HG03521 (cell line): ENCODE results near the gene RGL2.
A peak's percentile ranks its signal among the peaks of the same experiment; 100 is the strongest.
"Not testable (repeated sequence)": the region's sequence is repeated elsewhere in the genome, so short reads cannot be mapped to it uniquely, and the experiment has no call there.

Source experiments
- ATAC-seq: cut with Tn5 transposase; IDR thresholded peaks from one replicate; pipeline ENCODE4 v1.9.1; 2021; ENCODE audit warnings: mild to moderate bottlenecking, moderate library complexity; ENCODE audit not compliant: unreplicated experiment

Gene RGL2

DNA sequence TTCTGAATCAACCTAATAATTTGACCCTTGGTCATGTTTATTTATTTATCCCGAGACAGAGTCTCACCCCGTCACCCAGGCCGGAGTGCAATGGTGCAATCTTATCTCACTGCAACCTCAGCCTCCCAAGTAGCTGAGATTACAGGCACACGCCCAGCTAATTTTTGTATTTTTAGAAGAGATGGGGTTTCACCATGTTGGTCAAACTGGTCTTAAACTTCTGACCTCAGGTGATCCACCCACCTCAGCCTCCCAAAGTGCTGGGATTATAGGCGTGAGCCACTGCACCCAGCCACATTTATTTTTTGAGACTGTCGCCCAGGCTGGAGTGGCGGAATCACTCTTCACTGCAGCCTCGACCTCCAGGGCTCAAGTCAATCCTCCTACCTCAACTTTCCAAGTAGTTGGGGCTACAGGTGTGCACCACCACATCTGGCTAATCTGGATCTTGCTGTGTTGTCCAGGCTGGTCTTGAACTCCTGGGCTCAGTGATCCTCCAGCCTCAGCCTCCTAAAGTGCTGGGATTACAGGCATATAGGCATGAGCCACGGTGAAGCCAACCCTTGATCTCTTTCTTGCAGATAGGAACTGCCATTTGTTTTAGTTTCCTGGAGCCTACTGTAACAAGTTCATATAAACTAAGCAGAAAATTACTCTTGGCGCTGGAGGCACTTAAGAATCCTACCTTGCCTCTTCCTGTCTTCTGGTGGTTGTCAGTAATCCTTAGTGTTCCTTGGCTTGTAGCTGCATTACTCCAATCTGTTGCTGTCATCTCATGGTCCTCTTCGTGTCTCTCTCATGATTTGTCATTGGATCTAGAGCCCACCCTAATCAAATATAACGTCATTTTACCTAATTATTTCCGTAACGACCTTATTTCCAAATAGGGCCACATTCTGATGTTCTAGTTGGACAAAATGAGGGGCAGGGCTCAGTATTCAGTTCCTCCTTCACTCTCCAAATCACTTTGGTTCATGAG, 24.5 kb downstream of the RGL2 start:
- ATAC-seq: no peak

DNA sequence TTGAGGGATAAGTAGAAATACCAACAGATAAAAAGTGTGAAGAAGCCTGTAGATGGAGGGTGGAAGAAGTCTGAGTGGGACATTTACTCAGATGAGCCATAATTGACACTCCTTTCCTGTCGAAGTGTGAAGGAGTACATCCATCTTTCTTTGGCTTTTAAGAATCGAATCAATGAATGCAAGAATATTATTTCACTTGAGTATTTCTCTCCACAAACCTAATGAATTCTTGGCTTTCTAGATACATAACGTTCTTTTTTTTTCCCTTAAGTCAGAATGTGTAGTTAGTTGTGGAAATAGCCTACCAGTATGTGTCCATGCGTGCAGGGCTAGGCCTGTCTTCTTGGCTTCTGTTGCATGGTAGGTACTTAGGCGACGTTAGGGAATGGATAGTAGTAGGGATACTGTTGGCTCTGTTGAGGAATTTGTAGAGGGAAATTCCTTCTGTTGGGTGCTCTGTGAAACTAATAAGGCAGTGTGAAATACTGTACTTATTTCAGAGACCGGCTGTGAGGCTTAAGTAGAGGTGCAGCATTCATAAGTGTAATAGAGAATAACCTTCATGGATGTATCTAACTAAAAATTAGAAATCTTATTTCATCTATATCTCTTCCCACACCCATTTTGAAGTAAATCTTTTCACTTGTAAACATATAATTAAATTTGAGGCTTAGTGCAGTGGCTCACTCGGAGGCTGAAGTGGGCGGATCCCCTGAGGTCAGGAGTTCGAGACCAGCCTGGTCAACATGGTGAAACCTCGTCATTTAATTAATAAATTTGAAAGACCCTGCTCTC, 25.4 kb downstream of the RGL2 start:
- no peak for ATAC-seq

DNA sequence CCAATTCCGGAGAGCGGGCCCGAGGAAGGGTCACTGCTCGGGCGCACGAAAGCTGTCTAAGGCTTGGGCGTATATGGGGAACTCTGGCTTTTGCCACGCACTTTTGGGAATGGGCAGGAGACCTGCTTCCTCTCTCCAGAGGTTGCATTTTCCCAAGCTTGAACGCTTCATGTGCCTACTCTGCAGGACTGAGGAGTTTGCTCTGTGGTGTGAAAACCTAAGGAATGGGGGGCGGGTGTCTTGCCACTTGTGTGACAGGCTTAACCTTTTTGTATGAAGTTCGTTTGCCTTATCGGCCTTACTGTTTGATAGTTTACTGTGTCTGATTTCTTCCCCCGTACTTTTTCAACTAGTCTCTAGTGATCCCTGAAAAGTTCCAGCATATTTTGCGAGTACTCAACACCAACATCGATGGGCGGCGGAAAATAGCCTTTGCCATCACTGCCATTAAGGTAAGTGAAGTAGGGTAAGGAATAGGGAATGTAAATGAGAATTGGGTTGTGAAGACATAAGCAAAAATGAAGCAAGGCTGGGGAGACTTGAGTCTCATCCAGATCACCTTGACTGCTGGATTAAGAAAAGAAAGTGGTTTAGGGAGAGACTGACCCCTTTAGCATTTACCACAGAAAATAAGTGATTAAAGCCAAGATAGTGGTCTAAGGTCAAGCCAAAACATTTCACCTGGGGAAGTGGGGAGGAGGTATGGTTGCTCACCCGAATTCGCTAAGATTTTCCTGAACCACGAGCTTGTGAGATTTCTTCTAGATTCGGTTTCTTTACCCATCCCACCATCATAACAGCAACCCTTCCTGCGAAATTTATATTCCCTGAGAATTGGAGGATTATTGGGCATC, 26.2 kb downstream of the RGL2 start:
- no peak for ATAC-seq

DNA sequence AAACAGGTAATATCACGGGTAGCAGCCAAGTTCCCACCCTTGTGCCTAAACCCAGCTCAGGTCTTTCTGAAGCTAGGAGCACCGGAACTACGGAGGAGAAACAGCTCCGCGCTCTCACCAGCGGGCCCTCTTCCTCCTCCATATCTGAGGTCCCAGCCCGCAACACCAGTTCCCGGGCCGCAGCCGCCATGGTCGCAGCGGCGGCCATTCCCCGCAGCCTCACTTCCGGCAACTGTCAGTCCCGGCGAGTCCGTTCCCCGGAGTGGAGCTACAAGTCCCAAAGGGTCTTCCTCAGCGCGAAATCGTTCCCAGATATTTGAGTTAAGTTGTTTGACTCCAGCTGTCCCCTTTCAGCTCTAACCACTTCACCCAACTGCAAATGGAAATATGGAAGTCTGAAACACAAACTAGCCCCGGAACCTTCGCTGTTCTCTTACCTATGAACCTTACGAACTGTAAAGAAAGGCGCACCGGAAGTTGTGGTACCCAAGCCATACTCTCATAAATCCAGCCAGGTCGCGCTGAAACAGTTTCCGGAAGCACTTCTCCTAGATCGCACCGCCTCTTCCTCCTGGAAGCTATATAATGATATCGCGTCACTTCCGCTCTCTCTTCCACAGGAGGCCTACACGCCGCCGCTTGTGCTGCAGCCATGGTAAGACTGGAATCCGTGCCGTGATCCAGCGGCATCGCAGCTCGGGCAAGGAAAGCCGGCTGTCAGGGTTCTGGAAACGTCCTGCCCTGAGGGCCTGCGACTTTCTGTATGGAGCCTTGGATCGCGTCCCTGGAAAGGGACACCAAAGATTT, 27.1 kb downstream of the RGL2 start, which contains the start of the genes RPS18 and VPS52:
Gene RPS18, plus strand, starts transcription at position 608 of the 807 bp plus-strand sequence. Its CDS starts 45 bp downstream, at position 653.
Gene VPS52, minus strand, starts transcription at position 409 of the 807 bp plus-strand sequence. Its CDS starts 201 bp downstream, at position 208.
- ATAC-seq: peak; percentile 67

DNA sequence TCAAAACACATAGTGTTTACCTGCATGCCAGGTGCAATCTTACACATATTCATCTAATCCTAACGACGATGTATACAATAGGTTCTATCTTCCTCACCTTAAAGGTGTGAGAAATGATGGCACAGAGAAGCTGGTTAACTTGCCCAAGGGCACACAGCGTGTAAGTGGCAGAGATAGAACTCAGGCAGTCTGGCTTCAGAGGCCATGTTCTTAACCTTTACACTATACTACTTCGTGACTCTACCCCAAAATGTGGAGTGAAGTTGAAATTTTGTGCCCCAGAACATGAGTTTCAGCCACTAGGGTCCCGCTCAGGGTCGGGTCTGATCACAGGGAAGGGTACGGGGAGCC, 27.6 kb downstream of the RGL2 start:
- no peak for ATAC-seq

DNA sequence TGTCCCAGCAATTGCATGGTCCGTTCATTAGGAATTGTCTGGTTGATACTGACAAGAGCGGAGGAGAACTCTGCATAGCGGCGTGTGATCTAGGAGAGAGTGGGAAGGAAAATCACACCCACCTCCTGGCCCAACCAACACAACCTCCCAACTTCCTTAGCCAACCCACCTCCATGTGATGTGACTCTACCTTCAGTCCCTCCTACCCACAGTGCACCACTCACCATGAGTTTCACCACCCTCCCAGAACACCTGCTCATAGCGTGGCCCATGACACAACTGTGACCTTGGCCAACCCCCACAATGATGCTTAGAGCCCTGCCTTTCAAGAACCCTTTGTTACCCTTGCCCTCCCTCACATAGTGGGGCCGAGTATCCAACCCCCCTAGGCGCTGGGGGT, 34.7 kb downstream of the RGL2 start:
- ATAC-seq: no peak

DNA sequence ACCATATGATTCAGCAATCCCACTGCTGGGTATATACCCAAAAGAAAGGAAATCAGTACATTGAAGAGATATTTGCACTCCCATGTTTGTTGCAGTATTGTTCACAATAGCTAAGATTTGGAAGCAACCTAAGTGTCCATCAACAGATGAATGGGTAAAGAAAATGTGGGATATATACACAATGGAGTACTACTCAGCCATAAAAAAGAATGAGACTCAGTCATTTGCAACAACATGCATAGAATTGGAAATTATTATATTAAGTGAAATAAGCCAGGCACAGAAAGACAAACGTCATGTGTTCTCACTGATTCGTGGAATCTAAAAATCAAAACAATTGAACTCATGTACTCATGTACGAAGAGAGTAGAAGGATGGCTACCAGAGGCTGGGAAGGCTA, 36.3 kb downstream of the RGL2 start:
- ATAC-seq: not testable (repeated sequence)

DNA sequence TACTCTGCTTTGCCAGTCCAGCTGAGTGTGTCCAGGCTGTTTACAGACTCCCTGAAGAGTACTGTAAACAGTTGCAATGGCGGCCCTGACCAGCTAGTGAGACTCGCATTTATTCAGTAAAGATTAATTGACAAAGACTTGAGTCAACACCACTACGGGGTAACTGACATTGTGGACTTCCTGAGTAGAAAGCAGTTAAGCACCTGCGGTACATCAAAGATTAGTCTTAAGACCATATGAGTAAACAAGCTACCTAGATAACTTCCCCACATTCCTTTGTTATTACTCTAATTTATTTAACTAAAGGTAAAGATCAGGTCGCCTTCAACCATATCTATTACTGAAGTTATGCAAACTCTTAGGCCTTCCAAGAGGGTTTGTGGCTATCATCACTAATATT, 39.7 kb downstream of the RGL2 start:
- no peak for ATAC-seq

DNA sequence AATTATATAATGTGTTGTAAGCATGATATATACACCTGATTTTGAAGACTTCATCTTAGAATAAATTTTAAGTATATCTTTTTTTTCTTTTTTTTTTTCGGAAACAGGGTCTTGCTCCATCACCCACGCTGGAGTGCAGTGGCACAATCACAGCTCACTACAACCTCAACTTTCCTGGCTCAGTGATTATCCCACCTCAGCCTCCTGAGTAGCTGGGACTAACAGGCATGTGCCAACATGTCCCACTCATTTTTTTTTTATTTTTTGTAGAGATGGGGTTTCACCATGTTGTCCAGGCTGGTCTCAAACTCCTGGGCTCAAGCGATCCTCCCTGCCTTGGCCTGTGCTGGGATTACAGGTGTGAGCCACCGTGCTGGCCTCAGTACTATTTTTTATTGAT, 44.2 kb downstream of the RGL2 start:
- ATAC-seq: no peak

DNA sequence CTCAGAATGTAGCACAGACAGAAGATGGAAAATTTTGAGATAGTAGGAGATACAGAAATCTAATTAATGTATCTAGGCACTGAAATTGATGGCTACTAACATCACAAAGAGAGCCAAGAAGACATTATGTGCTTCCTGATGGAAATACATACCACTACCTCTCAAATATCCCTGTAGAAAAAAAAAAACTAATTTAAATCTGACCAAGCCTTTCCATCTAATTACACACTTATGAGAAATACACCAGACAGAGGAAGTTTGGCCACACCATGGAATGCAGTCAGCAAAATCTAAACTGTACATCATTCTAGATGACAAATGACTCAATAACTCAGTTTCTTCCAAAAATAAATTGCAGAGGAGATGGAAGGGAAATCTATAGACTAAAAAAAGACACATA, 46.0 kb downstream of the RGL2 start:
- ATAC-seq: no peak

DNA sequence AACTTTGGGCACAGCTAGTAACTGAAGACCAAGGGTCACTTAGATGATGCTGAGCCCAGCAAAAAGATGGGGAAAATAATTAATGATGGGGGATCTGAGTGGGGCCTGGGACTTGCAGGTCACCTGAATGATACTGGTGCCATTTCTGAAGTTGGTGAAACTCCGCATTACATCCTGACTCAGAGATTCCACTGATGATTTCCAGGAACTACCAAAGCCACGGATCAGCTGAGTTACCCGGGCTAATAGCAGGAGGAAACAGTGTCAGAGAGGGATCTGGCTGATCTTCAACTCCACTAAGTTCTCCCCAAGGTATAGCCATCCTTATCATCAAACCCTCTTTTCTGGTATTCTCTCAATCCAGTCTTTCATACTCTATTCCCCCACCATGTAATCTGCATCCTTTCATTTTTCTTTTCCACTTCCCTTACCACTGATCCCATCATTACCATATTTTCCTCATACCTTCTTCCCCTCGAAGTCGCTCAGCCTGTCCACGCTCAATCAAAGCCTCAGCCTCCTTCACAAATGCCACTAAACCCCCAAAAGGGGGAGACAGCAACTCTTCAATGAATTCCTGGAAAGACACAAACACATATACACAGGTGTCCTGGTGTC, 47.2 kb downstream of the RGL2 start:
- no peak for ATAC-seq

DNA sequence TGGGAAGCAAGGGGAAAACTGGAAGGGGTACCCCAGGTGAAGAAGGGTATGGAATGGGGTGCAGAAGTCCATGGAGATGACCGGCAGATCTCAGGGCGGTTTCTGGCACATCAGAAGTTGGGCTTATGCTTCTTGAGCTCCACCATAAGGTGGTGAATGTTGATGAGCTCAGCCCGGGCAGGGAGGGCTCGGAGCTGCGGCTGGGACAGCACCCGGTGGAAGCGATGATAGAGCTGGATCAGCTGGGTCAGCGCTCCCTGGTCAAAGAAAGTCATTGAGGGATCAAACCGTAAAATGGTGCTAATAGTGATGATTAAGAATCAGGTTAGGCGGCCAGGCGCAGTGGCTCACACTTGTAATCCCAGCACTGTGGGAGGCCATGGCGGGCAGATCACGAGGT, 48.0 kb downstream of the RGL2 start:
- ATAC-seq: no peak

DNA sequence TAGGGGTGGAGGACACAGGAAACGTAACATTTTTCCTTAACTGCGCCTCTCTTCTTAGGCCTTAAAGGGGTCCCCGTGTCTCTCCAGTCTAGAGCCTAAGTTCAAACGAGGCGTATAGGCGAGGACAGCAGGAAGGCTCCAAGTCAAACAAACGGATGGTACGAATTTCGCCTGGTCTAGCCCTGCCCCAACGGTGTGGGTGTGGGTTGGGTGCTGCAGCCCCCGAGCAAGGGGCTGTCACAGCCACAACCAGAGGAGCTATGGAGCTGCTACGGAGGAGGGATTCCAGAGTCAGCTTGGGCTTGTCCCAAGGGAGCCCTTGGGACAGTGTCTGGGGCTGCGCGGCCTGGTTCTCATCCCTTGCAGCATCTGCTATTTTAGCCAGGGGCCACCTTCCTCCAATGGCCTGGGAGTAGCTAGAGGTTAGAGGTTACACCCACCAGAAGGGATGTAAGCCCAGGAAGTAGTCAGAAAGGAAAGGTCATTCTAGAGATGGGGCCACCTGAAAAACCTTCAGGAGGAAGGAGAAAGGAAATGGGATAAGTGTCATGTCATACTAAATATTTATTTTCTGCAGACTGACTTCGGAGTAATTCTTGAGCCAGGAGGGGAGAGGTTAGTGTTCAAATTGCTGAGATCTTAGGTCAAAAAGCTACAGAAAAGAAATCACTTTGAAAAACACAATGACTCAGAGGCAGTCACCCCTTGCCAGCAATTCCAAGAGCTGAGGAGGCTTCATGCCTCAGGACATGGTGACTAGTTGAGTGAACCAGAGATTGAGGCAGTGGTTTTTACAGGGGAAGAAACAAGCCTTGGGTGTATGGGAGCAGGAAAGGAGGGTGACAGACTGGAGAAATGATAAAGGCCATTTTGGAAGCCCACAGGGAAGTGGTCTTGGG, 48.8 kb downstream of the RGL2 start:
- ATAC-seq: no peak

DNA sequence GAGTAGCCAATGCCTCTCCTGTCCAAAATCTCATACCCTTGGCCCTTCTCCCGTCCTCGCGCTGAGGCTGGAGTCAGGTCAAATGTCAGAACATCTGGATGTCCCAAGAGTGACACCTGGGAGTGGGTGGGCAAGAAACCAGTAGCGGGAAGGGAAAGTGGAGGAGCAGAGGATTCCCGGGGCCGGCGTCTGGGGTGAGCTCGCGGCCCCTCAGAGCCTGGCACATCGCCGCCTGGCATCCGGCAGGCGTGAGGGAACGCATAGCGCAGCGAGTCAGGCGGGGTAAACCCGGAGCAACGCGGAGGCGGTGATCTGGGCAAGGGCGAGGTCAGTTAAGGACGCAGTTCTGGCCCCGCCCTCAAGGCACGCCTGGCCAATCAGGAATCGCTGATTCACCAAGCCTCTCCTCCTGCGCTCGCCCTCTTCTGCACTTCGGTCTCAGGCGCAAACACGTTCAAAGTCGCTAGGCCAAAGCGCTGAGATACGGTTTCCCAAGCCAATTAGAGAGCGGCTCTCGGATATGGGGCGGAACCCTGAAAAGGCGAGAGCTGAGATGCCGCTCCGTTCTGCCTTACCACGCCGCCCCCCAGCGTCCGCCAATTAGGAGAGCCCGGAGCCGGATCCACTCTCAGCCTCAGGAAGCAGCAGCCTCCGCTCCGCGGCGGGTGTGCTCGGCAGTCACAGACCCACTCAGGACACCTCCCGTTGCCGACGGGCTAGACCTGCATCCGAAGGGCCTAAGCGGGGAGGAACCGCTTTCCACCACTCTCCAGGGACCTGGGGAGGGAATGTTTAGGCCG, 49.6 kb downstream of the RGL2 start:
- peak; percentile 84 for ATAC-seq

DNA sequence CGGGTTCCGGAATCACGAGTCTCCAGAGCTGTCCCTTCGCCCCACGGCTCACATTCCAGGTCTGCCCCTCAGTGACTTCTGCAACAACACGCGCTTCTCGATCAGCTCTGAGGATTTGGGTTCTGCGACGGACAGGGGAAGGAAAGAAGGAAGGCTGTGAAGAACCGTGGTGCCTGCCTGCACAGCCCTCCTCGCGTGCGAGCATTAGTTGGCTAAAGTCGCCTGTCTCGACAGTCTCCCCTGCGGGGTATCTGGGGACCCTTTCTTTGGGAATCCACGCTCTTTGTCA, 50.2 kb downstream of the RGL2 start:
- no peak for ATAC-seq

DNA sequence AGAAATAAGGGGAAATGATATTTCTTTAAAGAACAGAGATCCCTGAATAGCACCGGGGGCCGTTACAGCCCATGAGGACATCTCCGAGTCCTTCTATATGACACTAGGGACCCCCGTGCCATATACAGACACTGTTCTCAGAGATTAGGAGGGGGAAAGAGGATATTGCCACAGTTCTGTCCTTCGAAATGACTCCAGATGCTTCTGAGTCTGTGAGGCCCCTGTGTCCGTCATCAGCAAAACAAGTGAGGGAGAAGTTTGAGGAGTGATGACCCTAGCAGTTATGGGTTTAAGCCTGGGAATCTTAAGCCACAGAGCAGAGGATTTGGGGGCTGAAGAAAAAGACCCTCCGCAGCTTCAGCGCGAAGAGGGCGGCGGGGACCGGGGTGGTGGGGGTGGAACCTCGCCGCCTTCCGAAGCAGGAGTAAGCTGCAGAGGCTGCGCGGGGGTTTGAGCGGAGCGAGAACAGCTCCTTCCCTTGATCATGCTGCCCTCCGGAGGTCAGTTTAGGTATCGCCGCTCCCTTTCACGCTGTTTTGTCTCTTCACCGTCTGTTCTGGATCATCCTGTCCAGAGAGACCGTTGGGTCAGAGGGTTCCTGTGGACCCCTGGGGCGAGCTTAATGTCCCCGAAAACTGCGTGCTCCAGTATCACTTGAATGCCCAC, 50.6 kb downstream of the RGL2 start:
- ATAC-seq: no peak

DNA sequence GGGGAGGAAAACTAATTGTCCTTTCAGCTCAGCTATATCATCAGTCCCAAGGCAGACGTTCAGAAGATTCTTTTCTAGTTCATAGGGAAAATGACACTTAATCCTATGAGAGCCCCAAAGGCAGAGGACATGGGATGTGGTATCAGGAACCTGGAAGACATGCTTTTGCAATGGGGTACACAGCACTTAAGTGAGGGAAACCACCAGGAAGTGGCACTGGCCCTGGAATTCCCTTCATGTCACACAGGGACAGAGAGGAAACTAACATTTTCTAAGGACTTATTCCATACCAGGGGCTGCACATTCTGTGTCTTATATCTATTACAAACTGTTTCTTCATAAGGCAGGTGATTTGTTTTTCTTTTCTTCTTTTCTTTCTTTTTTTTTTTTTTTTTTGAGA, 55.3 kb downstream of the RGL2 start:
- ATAC-seq: no peak
